BJ (cell line): Measurements from ENCODE around the gene IL31RA. TPM values are rescaled to one million over a fixed set of nuclear protein-coding genes. Genes with fewer than 3 reads are reported as not detected.

ENCODE experiments used
- CTCF ChIA-PET: fragments of 350-600 bp; formaldehyde crosslinking; extraction: SDS; loops from one replicate; lab custom pipeline; 2021; ENCODE audit warnings: antibody characterized with exemption, inconsistent platforms; lab: Yijun Ruan, JAX
- POLR2A ChIA-PET: fragments of 300-600 bp; sonication (Branson Sonifier 250); formaldehyde crosslinking; extraction: SDS; loops from one replicate; lab custom pipeline; 2021; ENCODE audit warnings: antibody characterized with exemption; lab: Charles Lee
- DNase-seq: peaks from one replicate; pipeline ENCODE4 v3.0.0-alpha.2; 2011; ENCODE audit warnings: low read depth
- H3K27me3 ChIP-seq: 2 replicates; pipeline ENCODE4 v1.6.0; 2011; ENCODE audit warnings: low read length; ENCODE audit not compliant: control insufficient read depth, insufficient read depth
- H3K36me3 ChIP-seq: 2 replicates; pipeline ENCODE4 v1.5.1; 2011; ENCODE audit warnings: low read length; ENCODE audit not compliant: control insufficient read depth, insufficient read depth
- H3K4me3 ChIP-seq: 2 replicates; pipeline ENCODE4 v1.5.1; 2011; ENCODE audit warnings: low read depth, mild to moderate bottlenecking, control low read depth, low read length
- CTCF ChIP-seq: IDR thresholded peaks from 2 replicates; pipeline ENCODE4 v1.5.1; 2011; ENCODE audit warnings: low read depth, mild to moderate bottlenecking, control low read depth, inconsistent platforms, low read length, moderate library complexity; ENCODE audit not compliant: insufficient read depth
- polyA plus RNA-seq: library from polyadenylated mRNA; depleted of rRNA; stranded (reverse); fragments of >200 nt; gene quantifications from 2 replicates; pipeline ENCODE4 v1.2.3, GENCODE V29; 2011

IL31RA gene
- polyA plus RNA-seq, 1 experiment: not detected

GRCh38 chr5:55911784-55912653 is 60.9 kb downstream of the IL31RA start:
- no peak for TF ChIP-seq CTCF
- no peak for DNase-seq
- H3K4me3 ChIP-seq: no peak overlapping the region
- peaks cover 5% of the 10 kb centered on the region; the same call in 1 of the 2 replicates for H3K27me3 ChIP-seq
- POLR2A ChIA-PET: interaction anchor here (0.7 kb wide), 1 partner anchor 380 kb away, joined by 3 read pairs; no protein-coding TSS in a partner anchor
- no peaks in the 10 kb centered on the region for H3K36me3 ChIP-seq
- CTCF ChIA-PET: interaction anchor here (0.7 to 1.1 kb wide), 2 partner anchors 10 to 11 kb away, joined by 3 to 7 read pairs; no protein-coding TSS in a partner anchor

GRCh38 chr5:55913466-55914413 is 62.6 kb downstream of the IL31RA start:
- DNase-seq: no peak
- ChIA-PET CTCF (no interaction called here), POLR2A (no interaction called here)
- no peak for TF ChIP-seq CTCF
- peaks cover 1% of the 10 kb centered on the region; the same call in 1 of the 2 replicates for H3K27me3 ChIP-seq
- no peak overlapping the region for H3K4me3 ChIP-seq
- no peaks in the 10 kb centered on the region for H3K36me3 ChIP-seq

GRCh38 chr5:55914971-55915370 is 63.8 kb downstream of the IL31RA start:
- peaks cover 1% of the 10 kb centered on the region; the same call in 1 of the 2 replicates for H3K27me3 ChIP-seq
- no peaks in the 10 kb centered on the region for H3K36me3 ChIP-seq
- CTCF ChIA-PET: no interaction called here
- no peak for DNase-seq
- POLR2A ChIA-PET: no interaction called here
- H3K4me3 ChIP-seq: no peak overlapping the region
- no peak for TF ChIP-seq CTCF

GRCh38 chr5:55915783-55916182 is 64.6 kb downstream of the IL31RA start:
- no peaks in the 10 kb centered on the region for H3K36me3 ChIP-seq
- TF ChIP-seq CTCF: no peak
- no peaks in the 10 kb centered on the region; the same call in 1 of the 2 replicates for H3K27me3 ChIP-seq
- H3K4me3 ChIP-seq: no peak overlapping the region
- CTCF ChIA-PET: interaction anchor here (1.0 kb wide), 1 partner anchor 10 kb away, joined by 4 read pairs; no protein-coding TSS in a partner anchor
- DNase-seq: no peak
- POLR2A ChIA-PET: no interaction called here
